Glomerular visceral epithelial cell (primary cell): Measurements from ENCODE around the gene OR6S1.

Source experiments
- DNase-seq: peaks from one replicate; pipeline ENCODE4 v3.0.0-alpha.2; 2016; ENCODE audit errors: extremely low spot score

Gene OR6S1, protein sequence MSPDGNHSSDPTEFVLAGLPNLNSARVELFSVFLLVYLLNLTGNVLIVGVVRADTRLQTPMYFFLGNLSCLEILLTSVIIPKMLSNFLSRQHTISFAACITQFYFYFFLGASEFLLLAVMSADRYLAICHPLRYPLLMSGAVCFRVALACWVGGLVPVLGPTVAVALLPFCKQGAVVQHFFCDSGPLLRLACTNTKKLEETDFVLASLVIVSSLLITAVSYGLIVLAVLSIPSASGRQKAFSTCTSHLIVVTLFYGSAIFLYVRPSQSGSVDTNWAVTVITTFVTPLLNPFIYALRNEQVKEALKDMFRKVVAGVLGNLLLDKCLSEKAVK

GRCh38 chr14:20641591-20641990 is at the start of gene OR6S1:
TSS of gene OR6S1 (minus strand) at chr14:20641691. CDS start at chr14:20641691, 0 bp downstream.
- DNase-seq, result no peak

GRCh38 chr14:20690848-20691640 is 49.6 kb upstream of the OR6S1 start:
- peak; percentile 71 for DNase-seq

DNA sequence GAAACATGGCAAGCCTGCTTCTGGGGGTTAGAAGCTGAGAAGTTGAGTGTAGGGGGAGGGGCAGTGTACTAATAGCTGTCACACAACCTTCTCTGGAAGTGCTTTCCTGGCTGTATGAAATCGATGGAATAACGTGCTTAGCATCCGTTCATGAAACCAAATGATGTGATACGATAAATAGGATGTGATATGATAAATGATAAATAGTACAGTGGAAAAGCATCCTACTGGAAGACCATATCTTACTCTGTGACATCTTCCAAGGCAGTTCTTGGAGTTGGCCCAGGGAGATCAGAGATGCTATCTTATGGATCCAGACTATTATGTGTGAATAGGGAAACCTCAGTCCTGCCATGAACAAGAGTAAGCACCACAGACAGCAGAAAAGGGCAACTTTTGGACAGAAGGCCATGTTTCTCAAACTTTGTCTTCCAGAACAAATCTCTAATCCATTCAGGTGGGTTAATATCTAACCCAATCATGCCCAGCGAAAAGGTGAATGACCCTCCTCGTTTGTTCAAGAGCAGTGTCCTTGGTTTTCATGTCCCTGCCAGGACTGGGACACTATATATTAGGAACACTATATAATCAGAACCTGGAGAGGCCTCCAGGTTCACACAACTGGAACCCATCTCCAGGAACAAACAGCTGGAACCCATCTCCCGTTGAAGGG is 46.8 kb upstream of the OR6S1 start, which contains the start of gene ANG:
TSS of gene ANG (plus strand) at position 598 of the 673 bp plus-strand sequence. CDS start 4,801 bp downstream, outside the sequence.
- DNase-seq, result no peak

GRCh38 chr14:20687362-20688166 is 46.1 kb upstream of the OR6S1 start:
- DNase-seq, result no peak

DNA sequence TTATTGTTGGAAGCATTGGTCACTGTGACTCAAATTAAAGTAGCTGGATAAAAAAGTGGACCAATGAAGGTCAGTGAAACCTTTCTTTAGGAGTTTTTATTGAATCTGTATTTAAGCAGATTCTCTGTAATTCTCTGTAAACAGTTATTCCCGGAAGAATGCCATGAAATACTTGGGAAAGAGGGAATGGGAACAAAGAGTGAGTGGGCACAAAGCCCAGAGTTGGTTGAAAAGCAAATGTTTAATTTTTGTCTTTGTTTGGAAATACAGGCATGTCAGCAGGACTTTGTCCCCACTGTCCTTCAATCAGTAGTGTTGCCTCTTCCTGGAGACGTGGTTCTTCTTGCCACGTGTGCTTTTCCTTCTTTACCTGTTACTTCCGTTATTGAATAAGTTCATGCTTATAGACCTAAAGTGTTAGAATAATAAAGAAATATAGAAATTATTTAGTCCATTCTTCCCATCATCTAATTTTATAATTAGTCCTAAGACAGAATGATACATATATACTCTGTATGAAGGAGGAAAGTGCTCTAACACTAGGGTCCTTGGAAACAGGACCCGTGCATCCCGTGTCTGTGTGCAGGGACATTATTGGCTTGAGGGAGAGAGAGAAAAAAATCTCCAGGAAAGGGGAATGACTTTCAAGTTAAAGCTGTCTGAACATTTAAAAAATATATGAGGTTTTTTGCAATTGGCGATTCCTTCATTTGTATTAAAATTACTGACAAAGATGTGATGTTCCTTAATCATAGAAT is 45.1 kb upstream of the OR6S1 start:
- DNase-seq, result no peak

DNA sequence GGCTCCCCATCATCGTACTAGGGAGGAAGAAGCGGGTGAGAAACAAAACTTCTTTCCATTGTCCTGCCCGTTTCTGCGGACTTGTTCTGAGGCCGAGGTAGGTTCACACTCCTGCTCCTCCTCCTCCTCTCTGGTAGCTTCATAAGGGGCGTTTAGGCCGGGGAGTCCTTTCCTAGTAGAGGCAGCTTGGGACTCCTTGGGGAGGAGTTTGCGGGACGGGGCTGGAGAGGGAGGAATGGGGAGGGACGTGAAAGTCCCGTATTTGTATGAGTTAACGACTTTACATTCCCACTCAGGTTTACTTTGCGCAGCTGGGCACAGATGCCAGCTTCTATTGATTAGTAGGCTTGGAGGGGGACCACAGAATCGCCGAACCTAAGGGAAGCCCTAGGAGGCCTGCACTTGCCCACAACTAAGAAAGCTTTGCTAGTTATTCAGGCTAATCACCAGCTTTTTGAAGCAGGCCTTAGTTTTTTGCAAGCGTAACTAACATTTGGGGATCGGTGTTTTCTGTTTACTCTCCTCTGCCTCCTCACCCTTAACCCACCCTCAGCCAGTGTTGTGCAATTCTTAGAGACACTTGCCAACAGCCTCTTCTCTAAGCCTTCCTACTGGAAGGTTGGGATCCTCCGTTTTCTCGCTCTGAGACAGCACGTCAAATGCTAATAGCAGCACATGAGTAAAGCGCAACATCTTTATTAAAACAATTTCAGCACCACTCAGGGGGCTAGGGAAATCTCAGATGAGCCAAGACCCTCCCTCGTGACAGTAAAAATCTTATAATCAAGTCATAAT is 43.4 kb upstream of the OR6S1 start:
- DNase-seq, result peak; percentile 68

GRCh38 chr14:20683891-20684661 is 42.6 kb upstream of the OR6S1 start, which contains the start of gene RNASE4:
TSS of gene RNASE4 (plus strand) at chr14:20684560. CDS start at chr14:20699372, 14,812 bp downstream.
- peak; percentile 84 for DNase-seq

GRCh38 chr14:20683125-20683890 is 41.8 kb upstream of the OR6S1 start:
- peak; percentile 93 for DNase-seq

- peak; percentile 93 for DNase-seq
Observed at GRCh38 chr14:20682435-20683124, 41.1 kb upstream of the OR6S1 start.

GRCh38 chr14:20682127-20682434 is 40.6 kb upstream of the OR6S1 start:
- DNase-seq, result no peak

DNA sequence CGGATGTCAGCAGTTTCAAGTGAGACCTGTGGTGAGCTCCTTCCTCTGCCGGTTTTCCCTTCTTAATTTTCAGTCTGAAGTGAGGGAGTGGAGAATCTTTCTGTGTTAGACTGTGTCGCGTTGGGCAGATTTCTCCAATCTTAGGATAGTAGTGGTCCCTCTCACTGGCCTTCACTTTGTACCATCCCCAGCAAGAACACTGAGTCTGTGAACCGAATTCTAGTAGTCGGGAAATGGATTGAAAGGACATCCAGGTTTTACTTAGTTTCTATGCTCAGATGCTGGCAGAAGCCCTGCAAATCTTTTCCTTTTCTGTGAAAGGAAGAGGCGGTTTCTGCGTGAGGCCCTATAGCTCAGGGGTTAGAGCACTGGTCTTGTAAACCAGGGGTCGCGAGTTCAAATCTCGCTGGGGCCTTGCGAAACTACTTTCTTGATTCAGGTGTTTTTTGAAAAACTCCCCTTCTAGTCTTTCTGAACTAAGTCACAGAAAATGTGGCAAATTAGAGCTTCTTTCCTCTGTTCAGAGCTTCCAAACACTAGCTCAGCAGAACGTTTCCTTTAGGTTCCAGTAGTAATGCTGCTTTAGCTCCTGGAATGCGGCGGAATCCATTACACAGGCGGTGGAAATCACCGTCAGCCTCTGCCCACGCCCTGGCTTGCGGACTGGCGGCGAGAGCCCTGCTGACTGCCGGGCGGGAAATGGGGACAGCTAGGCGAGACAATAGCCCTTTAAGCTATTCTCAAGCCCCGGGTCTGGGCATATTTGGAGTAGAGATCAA is 40.0 kb upstream of the OR6S1 start:
- peak; percentile 91 for DNase-seq

GRCh38 chr14:20680843-20681347 is 39.4 kb upstream of the OR6S1 start:
- DNase-seq, result no peak

DNA sequence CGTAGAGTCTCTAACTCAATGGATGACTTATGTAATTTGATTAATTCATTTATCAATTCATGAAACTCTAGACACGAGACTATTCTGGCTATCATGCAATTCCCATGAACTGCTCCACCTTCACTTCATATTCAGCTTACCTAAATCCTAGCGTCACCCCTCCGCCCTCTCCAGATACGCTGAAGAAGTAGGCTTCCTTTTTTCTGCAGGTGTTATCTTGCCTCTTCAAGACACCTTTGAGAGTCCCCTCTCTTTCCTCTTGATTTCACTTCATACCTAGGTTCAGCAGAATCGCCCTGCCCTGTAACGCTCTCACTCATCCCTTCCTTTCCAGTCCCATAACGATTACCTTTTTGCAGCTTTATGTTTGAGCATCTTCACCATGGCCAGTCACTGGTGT is 38.9 kb upstream of the OR6S1 start:
- DNase-seq, result no peak

DNA sequence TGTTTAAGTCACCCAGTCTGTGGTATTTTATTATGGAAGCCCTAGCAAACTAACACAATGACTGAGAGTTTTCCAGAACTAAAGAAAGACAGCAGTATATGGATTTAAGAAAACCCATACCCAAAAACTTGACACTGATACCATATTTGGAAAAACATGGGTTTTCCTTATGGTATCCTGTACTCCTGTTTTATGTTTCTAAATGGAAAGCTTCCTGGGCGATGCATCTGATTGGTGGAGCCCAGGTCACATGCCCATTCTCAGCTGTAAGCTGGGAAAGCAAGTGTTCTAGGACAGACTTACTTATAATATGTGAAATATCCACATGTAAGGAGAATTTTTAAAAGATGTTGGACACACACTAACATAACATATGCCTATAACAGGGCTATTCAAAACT is 38.4 kb upstream of the OR6S1 start:
- peak; percentile 50 for DNase-seq

GRCh38 chr14:20676072-20676471 is 34.6 kb upstream of the OR6S1 start:
- DNase-seq, result no peak

DNA sequence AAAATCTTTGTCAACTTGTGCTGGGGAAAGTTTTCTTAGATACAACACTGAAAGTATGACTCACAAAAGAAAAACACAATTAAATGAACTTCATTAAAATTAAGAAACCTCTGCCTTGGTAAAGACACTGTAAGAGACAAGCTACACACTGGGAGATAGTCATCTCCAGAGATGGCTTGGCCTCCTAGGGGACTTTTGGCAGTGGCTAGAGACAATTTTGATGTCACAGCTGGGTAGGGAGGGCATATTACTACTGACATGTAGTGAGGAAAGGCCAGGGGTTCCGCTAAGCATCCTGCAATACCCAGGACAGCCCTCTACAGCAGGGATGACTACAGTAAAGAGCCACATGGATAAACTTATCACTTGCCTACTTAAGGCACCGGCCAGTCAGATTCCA is 34.2 kb upstream of the OR6S1 start:
- no peak for DNase-seq
